Thyroid gland (tissue), 4 donors: Measurements from ENCODE around the gene GATB.

Source experiments
- POLR2A ChIP-seq, 2 donors: fragments of 450-650 bp; IDR thresholded peaks; one replicate each; pipeline ENCODE4 v1.6.1; 2017; ENCODE audit warnings: antibody characterized with exemption in 2 of 2, mild to moderate bottlenecking in 2 of 2, moderate library complexity in 1 of 2
- TF ChIP-seq, protein P1 (sequence below), 6 experiments: fragments of 200-600 bp in 3 of 6; fragments of 450-650 bp in 3 of 6; sonication (generic) in 3 of 6; IDR thresholded peaks; one replicate each; pipeline ENCODE4 v1.5.1; 2016 to 2019; ENCODE audit warnings: antibody characterized with exemption in 6 of 6, mild to moderate bottlenecking in 2 of 6, inconsistent platforms in 1 of 6, moderate library complexity in 1 of 6

DNA sequence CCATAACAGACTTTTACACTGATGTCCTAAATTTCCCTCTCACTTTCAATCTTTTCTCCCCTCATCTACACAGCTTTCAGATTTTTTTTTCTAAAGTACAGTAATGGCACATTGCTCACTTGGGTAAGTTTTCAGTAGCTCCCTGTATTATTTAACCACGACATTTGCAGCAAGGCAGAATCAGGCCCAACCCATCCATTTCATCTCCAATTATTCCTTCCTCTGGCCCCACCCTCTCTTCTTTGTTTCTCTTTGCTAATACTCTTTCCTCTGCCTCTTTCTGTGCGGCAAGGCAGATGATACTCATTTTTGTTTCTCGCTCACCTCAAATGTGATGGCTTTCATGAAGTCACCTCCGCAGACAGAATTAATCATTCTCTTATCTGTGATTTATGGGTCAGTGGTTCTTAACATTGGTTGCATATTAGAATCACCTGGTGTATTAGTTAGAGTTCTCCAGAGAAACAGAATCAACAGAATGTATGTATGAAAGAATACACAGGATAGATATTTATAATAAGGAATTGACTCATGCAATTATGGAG, 43.4 kb upstream of the GATB start:
- TF ChIP-seq, protein P1, sequence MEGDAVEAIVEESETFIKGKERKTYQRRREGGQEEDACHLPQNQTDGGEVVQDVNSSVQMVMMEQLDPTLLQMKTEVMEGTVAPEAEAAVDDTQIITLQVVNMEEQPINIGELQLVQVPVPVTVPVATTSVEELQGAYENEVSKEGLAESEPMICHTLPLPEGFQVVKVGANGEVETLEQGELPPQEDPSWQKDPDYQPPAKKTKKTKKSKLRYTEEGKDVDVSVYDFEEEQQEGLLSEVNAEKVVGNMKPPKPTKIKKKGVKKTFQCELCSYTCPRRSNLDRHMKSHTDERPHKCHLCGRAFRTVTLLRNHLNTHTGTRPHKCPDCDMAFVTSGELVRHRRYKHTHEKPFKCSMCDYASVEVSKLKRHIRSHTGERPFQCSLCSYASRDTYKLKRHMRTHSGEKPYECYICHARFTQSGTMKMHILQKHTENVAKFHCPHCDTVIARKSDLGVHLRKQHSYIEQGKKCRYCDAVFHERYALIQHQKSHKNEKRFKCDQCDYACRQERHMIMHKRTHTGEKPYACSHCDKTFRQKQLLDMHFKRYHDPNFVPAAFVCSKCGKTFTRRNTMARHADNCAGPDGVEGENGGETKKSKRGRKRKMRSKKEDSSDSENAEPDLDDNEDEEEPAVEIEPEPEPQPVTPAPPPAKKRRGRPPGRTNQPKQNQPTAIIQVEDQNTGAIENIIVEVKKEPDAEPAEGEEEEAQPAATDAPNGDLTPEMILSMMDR (IDR thresholded peaks at IDR 0.05), result no peak
- no peak for TF ChIP-seq POLR2A (IDR thresholded peaks at IDR 0.05)
